ENCODE measurements around the gene CLRN3. TPM values are rescaled to one million over a fixed set of nuclear protein-coding genes. Genes with fewer than 3 reads are reported as not detected.
A peak's percentile ranks its signal among the peaks of the same experiment; 100 is the strongest.

CLRN3 gene
- total and polyA plus RNA-seq, 9 of the 15 experiments (the other 6 are each of a cell fraction or from before 2014, with no cell fraction given), result not detected

GRCh38 chr10:127906548-127907377 lies 14.0 kb upstream of the CLRN3 start, which contains the start of gene PTPRE (continued):
- peak in 2 of 3 experiments; percentile 35 to 53; a peak in 4 of 6 replicates for TF ChIP-seq CTCF (IDR thresholded peaks at IDR 0.05 in 2 of 3, conservative IDR thresholded peaks at IDR 0.05 in 1 of 3; ENCODE audit: insufficient read depth in 2 of 3, low read depth in 1 of 3, low read length in 3 of 3)
- TF ChIP-seq MYNN (IDR thresholded peaks at IDR 0.05), result no peak
- no peak for TF ChIP-seq MYNN (CRISPR knock-in tag; IDR thresholded peaks at IDR 0.05)

GRCh38 chr10:127905848-127906261 lies 13.1 kb upstream of the CLRN3 start:
- Histone ChIP-seq H3K9me3 (replicated peaks; ENCODE audit: control insufficient read depth, insufficient read depth, low read depth, low read length) (no peaks in the 10 kb centered on the region), H3K4me2 (ENCODE audit: insufficient read depth, low read length) (no peak overlapping the region), H2AFZ (ENCODE audit: low read depth, low read length) (no peak overlapping the region), H3K9ac (ENCODE audit: insufficient read depth in 1 of 2, low read depth in 2 of 2, low read length in 2 of 2) (no peak overlapping the region), H3K27me3 (ENCODE audit: control insufficient read depth in 2 of 2, insufficient read depth in 2 of 2, low read length in 2 of 2) (no peaks in the 10 kb centered on the region; a peak in 1 of 5 replicates), H3K9me1 (ENCODE audit: control insufficient read depth, insufficient read depth, low read length) (no peaks in the 10 kb centered on the region), H3K4me3 (no peak overlapping the region), H3K36me3 (ENCODE audit: control insufficient read depth, insufficient read depth, low read length) (no peaks in the 10 kb centered on the region), H3K79me2 (ENCODE audit: control insufficient read depth, insufficient read depth, low read length) (no peaks in the 10 kb centered on the region), H3K4me1 (replicated peaks in 1 of 2; ENCODE audit: control insufficient read depth in 2 of 2, insufficient read depth in 2 of 2, low read length in 2 of 2) (peaks cover 0 to 5% of the 10 kb centered on the region in 2 experiments; a peak in 1 of 5 replicates), H4K20me1 (replicated peaks; ENCODE audit: control insufficient read depth, insufficient read depth, low read length) (no peaks in the 10 kb centered on the region), H3K27ac (ENCODE audit: extremely low read depth, low read depth, low read length) (no peak overlapping the region)
- WGBS (ENCODE audit: insufficient coverage, low coverage, missing lambda C conversion rate), result 0% methylated on average over 5 of the region's 10 CpGs
- BruUV-seq (replicated peaks), result no TSS peak
- ATAC-seq, result no peak
- no peak for DNase-seq (ENCODE audit: extremely low read depth in 1 of 4, low spot score in 3 of 4)
- ChIA-PET CTCF (ENCODE audit: low intra/inter-chr PET ratio) (no interaction called here), POLR2A (interaction anchor here (1.0 kb wide), 1 partner anchor 26 kb away, joined by 3 read pairs; no protein-coding TSS in a partner anchor)
- intact Hi-C loops (cut with micrococcal nuclease) (no loop called here), in situ Hi-C loops (cut with MboI) (no loop called here)
- no peak for FAIRE-seq
- TF ChIP-seq PRDM10 (IDR thresholded peaks at IDR 0.05; ENCODE audit: partially characterized antibody), result no peak
- no peak for TF ChIP-seq SRSF7 (optimal IDR thresholded peaks at IDR 0.05; ENCODE audit: low read depth, low read length)
- TF ChIP-seq ATF3 (IDR thresholded peaks at IDR 0.05), result no peak
- TF ChIP-seq ATF3 (CRISPR knock-in tag; conservative IDR thresholded peaks at IDR 0.05), result no peak
- TF ChIP-seq ZNF639 (CRISPR knock-in tag; conservative IDR thresholded peaks at IDR 0.05 in 1 of 2, IDR thresholded peaks at IDR 0.05 in 1 of 2), result no peak
- no peak for TF ChIP-seq CHCHD3 (CRISPR knock-in tag; IDR thresholded peaks at IDR 0.05)
